IMR-90 (cell line): ENCODE data around the gene DENND1A.

Experiments used
- BHLHE40 ChIP-seq: fragments of 150-350 bp; IDR thresholded peaks from 2 replicates; pipeline ENCODE4 v1.6.1; 2016; ENCODE audit warnings: mild to moderate bottlenecking, low read depth, low read length
- CTCF ChIP-seq: conservative IDR thresholded peaks from 2 replicates; pipeline ENCODE4 v1.5.1; 2012; ENCODE audit warnings: mild to moderate bottlenecking, low read depth, low read length, improper control_type of control experiment
- FOS ChIP-seq: fragments of 150-350 bp; IDR thresholded peaks from 2 replicates; pipeline ENCODE4 v1.6.1; 2016; ENCODE audit warnings: low read depth, low read length
- MXI1 ChIP-seq: IDR thresholded peaks from 2 replicates; pipeline ENCODE4 v1.6.1; 2012; ENCODE audit warnings: low read depth, mild to moderate bottlenecking, low read length, moderate library complexity, borderline replicate concordance
- POLR2A ChIP-seq: IDR thresholded peaks from 2 replicates; pipeline ENCODE4 v1.6.1; 2012; ENCODE audit warnings: mild to moderate bottlenecking, low read depth, low read length

- TF ChIP-seq BHLHE40 (no peak), CTCF (no peak), POLR2A (no peak), MXI1 (no peak), FOS (no peak)
These were observed 207.5 kb downstream of the DENND1A start for GRCh38 chr9:123722378-123722777.
